Stimulated activated CD8-positive, alpha-beta memory T cell treated with anti-CD3 and anti-CD28 coated beads, Interleukin-15, amount 100 ng/mL, for 48 hours (primary cell): Measurements from ENCODE around the gene GNB1L.

Experiments used
- DNase-seq, 2 donors: peaks; one replicate each; pipeline ENCODE4 v3.0.0-alpha.2; 2020; ENCODE audit warnings: low read depth in 2 of 2

GNB1L gene

GRCh38 chr22:19776433-19777031, 78.1 kb downstream of the GNB1L start:
- no peak for DNase-seq

GRCh38 chr22:19775496-19776325, 79.0 kb downstream of the GNB1L start:
- no peak for DNase-seq

GRCh38 chr22:19774628-19775027, 80.0 kb downstream of the GNB1L start:
- no peak for DNase-seq

GRCh38 chr22:19773470-19774040, 81.1 kb downstream of the GNB1L start:
- no peak for DNase-seq

GRCh38 chr22:19772673-19773469, 81.8 kb downstream of the GNB1L start:
- no peak for DNase-seq

GRCh38 chr22:19772422-19772672, 82.3 kb downstream of the GNB1L start:
- DNase-seq = no peak

GRCh38 chr22:19770349-19771220, 84.1 kb downstream of the GNB1L start:
- DNase-seq = no peak

GRCh38 chr22:19769393-19769715, 85.3 kb downstream of the GNB1L start:
- no peak for DNase-seq

GRCh38 chr22:19767427-19768341, 87.0 kb downstream of the GNB1L start:
- DNase-seq = no peak

- peak; percentile 22 to 31 for DNase-seq
Observed at GRCh38 chr22:19766511-19767426, 87.9 kb downstream of the GNB1L start.

- no peak for DNase-seq
Observed at GRCh38 chr22:19766240-19766510, 88.5 kb downstream of the GNB1L start.

GRCh38 chr22:19765477-19766239, 89.0 kb downstream of the GNB1L start:
- DNase-seq = no peak

- DNase-seq = no peak
Observed at GRCh38 chr22:19764636-19765476, 89.8 kb downstream of the GNB1L start.

GRCh38 chr22:19764299-19764593, 90.4 kb downstream of the GNB1L start:
- DNase-seq = no peak

- no peak for DNase-seq
Observed at GRCh38 chr22:19763458-19764298, 91.0 kb downstream of the GNB1L start.

GRCh38 chr22:19762568-19763457, 91.9 kb downstream of the GNB1L start:
- DNase-seq = no peak
